HG03025 (cell line): ENCODE measurements around the gene PBOV1.

ENCODE experiments used
- ATAC-seq: cut with Tn5 transposase; IDR thresholded peaks from one replicate; pipeline ENCODE4 v1.9.1; 2021; ENCODE audit warnings: mild to moderate bottlenecking, moderate library complexity; ENCODE audit not compliant: unreplicated experiment, low FRiP score

Gene PBOV1

GRCh38 chr6:138206862-138207261 lies 11.4 kb downstream of the PBOV1 start:
- no peak for ATAC-seq

DNA sequence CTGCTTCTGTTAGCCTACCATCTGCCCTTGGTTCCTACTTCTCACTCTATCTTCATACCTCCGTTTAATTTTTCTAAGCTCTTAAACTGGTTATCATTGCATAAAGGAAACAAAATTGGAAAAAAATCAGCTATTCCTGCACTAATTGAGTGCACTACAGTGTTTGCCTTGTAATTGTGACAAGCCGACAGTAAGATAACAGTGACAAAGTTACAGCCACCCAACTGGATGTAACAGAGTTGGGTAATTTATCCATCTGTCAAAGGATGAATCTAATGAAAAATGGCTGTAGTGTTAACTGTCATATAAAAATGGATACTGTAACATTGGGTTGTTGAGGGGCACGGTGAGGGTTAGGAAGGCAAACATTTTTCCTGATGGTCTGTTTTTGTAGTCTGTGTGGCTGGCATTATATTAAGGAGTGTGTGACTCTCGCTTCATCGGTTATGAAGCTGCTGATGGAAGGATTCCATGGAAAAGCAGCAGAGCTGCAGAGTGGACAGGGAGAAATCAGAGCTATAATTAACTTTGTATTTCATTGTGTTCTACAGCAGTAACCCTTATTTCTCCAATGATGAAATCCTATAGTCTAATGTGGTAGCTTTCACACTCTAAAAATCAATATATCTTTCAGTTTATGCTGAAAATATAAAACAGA lies 12.7 kb downstream of the PBOV1 start:
- no peak for ATAC-seq

GRCh38 chr6:138204792-138205384 lies 13.4 kb downstream of the PBOV1 start:
- no peak for ATAC-seq

DNA sequence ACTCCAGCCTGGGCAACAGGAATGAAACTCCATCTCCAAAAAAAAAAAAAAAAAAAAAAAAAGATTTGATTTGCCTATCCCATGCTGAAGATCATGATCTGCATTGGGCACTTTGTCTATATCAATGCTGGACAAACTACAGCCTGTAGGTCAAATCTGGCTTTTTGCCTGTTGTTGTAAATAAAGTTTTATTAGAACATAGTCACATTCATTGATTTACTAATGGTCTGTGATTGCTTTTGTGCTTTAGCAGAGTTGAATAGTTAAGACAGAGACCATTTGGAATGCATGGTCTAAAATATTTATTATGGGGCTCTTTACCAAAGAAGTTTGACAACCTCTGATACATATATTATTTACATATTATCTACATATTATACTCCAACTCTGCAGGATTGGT lies 14.0 kb downstream of the PBOV1 start:
- ATAC-seq, result no peak

DNA sequence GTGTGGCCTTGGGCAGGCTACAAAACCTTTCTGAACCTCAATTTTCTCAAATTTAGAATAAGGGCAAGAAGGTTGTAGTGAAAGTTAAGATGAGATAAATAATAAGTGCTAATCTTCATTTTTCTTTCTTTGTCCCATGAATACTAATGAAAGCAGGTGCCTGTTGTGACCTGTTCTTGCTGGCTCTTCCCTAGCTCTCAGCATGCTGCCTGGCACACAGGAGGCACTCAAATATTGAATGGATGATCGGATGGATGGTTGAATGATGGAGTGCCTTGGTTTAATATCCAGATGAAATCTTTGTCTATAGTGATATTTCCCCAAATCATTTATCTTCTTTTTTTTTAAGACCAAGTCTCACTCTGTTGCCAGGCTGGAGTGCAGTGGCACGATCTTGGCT lies 15.0 kb downstream of the PBOV1 start:
- ATAC-seq, result no peak

DNA sequence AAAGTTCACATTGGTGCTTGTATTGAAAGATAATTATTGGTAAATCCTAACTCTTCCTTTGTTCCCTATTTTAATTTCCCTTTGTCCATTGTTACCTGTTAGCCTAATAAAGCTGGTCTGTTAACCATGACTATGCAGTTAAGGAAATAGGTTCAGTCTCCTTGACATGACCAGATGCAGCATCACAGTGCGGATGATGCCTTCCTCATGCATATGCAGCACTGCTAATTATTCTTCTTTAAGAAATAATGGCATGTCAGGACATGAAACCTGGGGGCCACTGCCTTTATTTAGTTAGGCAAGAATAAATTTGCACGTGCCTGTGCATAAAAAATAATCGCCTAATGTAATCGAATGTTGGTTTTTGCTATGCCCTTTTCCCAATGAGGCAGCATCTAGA lies 16.5 kb downstream of the PBOV1 start:
- no peak for ATAC-seq

DNA sequence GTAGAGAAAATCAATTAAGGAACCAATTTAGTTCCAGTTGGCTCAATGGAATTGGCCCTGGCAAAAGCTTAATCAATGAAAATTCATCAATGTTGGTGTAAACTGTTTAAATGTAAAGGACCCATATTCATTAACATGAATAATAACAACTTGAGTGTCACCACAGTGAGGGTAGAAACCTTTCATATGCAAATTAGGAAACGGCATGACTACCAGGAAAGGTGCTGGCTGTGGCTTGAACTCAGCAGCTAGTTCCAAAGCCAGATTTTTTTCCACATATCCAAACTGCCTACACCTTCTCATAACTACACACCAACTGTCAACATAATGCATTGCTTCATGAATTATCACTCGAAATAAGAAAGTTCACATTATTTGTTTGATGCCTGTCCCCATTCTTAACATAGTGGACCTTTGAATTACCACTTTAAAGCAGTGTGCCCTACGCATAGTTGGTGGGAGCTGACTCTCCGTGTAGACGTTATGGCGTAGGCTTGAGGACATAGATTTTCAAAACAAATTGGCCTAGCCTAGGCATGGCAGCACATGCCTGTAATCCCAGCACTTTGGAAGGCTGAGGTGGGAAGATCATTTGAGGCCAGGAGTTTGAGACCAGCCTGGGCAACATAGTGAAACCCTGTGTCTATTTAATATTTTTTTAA lies 19.7 kb downstream of the PBOV1 start:
- no peak for ATAC-seq

DNA sequence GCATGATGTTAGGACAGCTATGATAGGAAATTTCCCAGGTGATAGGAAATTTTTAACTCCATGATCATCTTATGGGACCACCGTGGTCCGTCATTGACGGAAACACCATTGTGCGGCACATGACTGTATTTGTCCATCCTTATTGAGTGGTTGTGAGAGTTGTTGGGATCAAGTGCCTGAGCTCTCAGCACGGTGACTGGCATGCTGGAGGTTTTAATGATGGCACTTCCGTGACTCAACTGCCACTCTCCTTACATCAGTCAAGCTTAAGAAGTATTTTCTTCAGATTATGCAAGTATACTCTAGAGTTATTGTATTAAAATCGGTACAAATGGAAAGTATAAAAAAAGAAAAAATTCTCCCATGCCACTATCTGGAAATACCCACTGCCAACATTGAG lies 20.7 kb downstream of the PBOV1 start:
- no peak for ATAC-seq

DNA sequence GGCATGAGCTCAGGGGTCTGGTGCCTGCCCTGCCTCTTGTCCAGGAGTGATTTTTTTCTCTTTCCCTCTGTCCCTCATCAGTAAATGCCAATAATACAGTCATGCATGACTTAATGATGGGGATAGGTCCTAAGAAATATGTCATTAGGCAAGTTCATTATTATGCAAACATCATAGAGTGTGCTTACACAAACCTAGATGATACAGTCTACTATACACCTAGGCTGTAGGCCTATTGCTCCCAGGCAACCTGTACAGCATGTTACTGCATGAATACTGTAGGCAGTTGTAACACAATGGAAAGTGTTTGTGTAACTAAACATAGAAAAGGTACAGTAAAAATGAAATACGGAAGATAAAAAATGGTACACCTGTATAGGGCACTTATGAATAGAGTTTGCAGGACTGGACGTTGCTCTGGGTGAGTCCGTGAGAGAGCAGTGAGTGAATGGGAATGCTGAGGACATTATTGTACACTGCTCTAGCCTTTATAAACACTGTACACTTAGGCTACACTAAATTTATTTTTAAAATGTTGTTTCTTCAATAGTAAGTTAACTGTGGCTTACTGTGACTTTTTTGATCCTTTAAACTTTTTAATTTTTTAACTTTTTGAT lies 22.1 kb downstream of the PBOV1 start:
- ATAC-seq, result no peak

DNA sequence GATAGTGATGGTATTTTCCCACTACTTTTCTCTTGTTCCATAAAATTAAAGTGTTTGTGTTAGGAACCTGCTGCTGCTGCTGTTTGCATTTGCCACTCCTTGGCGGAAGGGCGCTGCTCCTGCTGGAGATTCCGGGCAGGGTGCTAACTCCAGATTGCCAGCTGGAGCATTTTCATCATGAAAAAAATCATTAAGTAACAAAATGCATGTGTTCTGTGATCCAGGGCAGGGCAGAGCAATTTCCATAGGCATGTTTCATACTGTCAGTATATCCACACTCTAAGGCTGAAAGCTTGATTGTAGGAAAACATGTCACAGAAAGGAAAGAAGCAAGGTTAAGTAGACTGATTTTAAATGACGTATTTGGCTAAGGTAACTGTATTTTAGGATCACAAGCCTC lies 24.0 kb downstream of the PBOV1 start:
- no peak for ATAC-seq

DNA sequence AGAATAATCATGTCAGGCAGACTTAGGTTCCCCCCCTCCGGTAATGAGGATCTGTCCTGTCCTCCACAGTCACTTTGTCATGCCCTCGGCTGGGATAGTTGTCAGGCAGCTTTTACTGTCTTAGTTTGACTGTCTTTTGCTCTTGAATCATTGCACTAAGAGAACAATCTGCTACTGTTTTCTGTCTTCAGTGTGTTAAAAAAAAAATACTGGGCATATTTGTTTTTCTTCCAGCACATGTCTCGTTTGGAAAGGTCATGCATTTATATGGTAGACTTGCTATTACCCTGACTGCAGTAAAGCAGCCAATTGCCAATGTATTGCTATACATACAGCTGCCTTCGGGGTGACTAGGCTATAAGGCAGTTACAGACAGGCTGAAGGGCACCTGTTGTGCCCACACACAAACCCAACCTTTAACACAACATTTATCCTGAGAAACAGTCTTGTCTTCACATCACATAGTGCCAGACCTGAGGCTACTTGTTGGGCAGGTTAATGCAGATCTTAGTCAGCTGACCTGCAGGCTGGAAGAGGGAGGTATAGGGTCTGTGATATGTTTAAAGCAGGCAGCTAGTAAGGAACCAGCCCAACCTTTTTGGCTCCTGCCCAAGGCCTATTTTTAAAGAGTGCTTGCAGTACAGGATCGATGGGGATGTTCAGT lies 29.9 kb downstream of the PBOV1 start:
- ATAC-seq, result no peak

DNA sequence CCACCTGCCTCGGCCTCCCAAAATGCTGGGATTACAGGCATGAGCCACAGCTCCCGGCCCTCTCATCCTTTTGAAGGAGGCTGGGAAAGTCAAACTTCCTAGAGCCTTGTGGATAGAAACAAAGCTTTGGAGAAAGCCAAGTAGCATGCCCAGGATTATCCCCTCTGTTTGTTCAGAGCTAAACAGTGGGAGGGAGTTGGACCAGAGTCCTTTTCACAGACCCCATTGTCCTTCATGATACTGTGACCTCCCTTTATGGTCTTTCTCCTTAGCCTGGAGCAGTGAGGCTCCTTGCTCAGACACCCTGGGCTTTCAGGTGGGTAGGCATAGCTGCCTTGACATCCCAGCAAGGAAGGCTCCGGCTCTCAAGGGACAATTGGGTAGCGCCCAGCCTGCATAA lies 31.1 kb downstream of the PBOV1 start:
- ATAC-seq, result no peak

- ATAC-seq, result no peak
These were observed 34.1 kb downstream of the PBOV1 start for GRCh38 chr6:138184230-138184629.

GRCh38 chr6:138183790-138184134 lies 34.5 kb downstream of the PBOV1 start:
- no peak for ATAC-seq

- ATAC-seq, result no peak
These were observed 35.1 kb downstream of the PBOV1 start for GRCh38 chr6:138182939-138183789.

DNA sequence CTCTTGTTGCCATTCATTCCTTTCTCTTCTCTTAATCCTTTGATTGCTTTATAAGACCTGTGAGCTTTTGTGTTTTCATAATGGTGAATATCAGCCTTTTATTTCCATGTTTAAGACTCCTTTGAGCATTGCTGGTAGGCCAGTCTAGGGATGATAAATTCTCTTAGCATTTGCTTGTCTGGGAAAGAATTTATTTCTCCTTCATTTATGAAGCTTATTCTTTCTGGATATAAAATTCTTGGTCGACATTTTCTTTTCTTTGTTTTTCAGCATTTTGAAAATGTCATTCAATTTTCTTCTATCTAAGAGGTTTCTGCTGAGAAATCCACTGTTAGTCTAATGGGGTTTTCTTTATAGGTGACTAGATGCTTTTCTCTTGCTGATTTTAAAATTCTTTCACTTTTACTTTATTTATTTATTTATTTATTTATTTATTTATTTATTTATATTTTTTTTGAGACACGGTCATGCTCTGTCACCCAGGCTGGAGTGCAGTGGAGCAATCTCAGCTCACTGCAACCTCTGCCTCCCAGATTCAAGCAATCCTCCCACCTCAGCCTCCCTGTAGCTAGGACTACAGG lies 41.5 kb downstream of the PBOV1 start:
- no peak for ATAC-seq

DNA sequence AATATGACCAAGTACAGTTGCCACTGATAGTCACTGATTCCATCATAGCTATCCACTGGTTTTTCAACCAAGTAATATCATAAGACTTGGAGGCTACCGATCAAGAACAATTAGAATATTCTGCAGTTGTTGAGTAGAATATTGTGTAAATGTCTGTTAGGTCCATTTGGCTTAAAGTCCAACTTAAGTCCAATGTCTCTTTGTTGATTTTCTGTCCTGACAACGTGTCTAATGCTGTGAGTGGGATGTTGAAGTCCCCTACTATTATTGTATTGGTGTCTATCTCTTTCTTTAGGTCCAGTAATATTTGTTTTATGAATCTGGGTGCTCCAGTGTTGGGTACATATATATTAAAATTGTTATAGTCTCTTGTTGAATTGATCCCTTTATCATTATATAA lies 42.7 kb downstream of the PBOV1 start:
- ATAC-seq, result no peak
